Stimulated activated CD8-positive, alpha-beta memory T cell treated with anti-CD3 and anti-CD28 coated beads, Interleukin-4, amount 100 ng/mL, for 48 hours (primary cell): ENCODE results near the gene TARDBP.
"Not testable (repeated sequence)": the region's sequence is repeated elsewhere in the genome, so short reads cannot be mapped to it uniquely, and the experiment has no call there.

Experiments
- DNase-seq: peaks from one replicate; pipeline ENCODE4 v3.0.0-alpha.2; 2020

TARDBP gene

DNA sequence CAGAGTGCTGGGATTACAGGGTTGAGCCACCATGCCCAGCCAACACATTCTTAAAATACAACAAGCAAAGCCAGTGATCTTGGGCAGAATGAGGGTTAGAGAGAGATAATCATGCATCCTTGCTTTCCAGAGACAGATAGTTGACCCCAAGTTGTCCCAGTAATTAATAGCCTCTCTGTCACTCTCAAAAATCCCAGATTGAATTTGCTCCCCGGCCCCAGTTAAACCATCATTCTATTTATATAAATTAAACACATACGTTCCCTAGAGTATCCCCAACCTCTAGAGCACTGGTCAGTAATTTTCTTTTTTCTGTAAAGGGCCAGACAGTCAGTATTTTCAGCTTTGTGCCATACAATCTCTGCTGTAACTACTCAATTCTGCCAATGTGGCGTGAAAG lies 16.4 kb upstream of the TARDBP start:
- DNase-seq: no peak

DNA sequence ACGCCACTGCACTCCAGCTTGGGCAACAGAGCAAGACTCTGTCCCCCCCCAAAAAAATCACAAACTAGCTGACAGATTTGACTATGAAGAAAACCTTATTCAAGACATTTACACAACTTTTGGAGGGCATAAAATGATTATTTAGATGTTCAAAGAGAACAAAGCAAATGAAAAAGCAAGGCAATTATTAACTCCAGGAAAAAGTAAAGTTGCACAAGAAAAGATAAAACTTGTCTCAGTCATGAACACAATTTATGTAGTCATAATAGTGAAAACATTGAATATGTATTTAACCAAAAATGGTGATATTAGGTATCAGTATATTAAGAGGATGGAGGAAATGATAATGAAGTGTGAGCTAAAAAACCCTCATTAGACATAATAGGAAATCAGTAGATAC lies 11.9 kb upstream of the TARDBP start:
- no peak for DNase-seq

DNA sequence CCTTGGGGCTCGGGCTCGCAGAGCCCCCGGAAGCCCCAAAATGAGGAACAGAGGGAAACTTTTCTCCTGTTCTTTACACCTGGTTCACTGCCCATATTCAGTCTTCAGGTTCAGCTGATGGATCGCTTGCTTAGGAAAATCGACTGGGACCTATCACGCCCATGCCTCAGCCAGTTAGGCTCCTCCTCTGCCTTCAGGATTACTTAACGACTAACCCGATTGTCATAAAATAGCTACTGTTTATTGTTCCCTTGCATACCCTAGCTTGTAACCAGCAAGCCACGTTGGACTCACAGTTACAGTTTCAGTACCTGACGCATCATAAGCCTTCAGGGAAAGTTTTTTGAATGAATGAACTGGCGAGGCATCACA lies 692 bp downstream of the TARDBP start:
- no peak for DNase-seq

DNA sequence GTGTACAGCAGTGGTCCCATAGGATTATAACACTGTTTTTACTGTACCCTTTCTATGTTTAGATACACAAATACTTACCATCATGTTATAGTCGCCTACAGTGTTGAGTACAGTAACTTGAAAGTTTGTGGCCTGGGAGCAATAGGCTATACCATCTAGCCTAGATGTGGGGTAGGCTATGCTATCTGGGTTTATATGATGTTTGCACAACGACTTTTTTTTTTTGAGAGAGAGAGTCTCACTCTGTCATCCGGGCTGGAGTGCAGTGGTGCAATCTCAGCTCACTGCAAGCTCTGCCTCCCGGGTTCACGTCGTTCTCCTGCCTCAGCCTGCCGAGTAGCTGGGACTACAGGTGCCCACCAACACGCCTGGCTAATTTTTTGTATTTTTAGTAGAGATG lies 6.9 kb downstream of the TARDBP start:
- DNase-seq: not testable (repeated sequence)

DNA sequence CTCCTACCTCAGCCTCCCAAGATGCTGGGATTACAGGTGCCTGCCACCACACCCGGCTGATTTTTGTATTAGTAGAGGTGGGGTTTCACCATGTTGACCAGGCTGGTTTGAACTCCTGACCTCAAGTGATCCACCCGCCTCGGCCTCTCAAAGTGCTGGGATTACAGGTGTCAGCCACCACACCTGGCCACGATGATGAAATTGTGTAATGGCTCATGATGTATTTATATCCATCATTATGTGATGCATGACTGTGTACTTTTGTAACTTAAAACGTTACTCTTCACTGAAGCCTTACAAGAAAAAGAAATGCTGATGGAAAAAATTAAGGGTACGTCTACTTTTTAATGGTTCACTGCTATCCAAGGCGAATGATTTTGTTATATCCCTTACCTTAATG lies 7.5 kb downstream of the TARDBP start:
- DNase-seq: no peak

DNA sequence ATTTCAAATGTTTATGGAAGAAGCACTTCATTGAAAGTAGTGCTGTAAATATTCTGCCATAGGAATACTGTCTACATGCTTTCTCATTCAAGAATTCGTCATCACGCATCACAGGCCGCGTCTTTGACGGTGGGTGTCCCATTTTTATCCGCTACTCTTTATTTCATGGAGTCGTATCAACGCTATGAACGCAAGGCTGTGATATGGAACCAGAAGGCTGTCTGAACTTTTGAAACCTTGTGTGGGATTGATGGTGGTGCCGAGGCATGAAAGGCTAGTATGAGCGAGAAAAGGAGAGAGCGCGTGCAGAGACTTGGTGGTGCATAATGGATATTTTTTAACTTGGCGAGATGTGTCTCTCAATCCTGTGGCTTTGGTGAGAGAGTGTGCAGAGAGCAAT lies 10.7 kb downstream of the TARDBP start:
- DNase-seq: no peak

DNA sequence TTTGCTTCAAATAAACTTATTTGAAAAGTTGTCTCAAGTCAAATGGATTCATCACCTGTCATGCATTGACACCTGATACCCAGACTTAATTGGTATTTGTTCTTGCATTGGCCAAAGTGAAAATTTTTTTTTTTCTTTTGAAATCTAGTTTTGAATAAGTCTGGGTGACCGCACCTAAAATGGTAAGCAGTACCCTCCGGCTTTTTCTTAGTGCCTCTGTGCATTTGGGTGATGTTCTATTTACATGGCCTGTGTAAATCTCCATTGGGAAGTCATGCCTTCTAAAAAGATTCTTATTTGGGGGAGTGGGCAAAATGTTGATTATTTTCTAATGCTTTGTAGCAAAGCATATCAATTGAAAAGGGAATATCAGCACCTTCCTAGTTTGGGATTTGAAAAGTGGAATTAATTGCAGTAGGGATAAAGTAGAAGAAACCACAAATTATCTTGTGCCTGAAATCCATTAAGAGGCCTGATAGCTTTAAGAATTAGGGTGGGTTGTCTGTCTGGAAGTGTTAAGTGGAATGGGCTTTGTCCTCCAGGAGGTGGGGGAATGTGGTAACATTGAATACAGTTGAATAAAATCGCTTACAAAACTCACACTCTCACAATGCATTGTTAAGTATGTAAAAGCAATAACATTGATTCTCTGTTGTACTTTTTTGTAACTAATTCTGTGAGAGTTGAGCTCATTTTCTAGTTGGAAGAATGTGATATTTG lies 11.9 kb downstream of the TARDBP start:
- no peak for DNase-seq

DNA sequence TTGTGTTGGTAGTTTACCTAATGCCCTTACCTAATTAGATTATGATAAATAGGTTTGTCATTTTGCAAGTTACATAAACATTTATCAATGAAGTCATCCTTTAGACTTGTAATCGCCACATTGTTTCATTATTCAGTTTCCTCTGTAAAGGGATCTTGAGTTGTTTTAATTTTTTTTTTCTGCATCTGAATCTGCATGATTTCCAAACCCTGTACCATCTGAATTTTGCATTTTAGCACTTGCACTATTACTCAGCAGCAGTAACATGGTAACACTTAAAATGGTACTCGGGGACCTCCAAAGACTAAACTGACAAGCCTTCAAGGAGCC lies 12.4 kb downstream of the TARDBP start:
- no peak for DNase-seq

DNA sequence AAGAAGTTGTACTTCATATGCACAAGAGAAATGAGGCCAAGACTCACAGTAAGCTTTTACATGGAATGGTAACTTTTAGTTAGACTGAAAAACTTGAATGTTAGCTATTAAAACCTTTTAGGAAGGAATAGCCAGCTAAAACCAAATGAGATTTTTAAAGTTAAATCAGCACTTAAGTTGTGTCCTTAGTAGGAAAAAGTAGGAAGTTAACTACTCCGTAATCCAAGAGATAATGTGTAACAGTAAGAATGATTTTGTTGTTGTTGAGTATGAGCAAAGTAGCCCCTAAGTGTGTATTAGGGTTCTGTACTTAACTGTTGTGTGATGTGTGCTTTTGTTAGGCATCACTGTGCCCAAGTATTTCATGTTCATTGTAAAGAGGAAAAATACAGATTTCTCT lies 13.2 kb downstream of the TARDBP start:
- DNase-seq: no peak

DNA sequence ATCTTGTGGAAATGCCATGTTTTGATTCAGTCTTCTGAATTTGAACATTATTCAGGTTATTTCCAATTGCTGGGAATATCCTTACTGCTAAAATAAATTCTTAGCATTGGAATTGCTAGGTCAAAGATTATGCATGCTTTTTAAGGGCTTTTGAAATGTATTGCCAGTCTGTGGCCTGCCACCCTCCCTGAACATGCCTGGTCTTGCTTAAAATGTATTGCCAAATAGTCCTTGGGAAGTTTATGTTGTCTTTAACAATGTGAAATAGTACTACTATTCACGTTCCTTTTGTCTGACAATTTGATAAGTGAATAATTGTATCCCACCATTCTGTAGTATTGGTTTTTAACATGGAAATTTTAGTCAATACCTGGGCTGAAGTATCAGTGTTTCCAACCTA lies 13.6 kb downstream of the TARDBP start:
- no peak for DNase-seq

DNA sequence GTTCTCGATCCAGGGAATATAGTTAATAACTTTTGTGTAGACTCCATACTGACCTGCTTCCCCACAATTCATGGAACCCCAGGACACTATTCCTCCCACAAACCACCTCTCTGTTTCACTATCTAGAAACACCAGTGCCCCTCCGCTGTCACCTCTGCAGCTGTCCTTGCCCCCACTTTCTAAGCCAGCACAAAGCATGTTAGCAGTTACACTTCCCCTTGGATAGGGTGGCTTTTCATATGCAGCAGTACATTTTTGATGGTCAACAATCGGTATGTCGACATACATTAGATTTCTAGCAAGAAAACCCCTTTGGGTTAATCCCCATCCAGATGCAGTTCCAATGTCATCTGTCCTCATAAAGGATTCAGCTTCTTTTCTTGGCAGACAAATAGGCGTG lies 14.4 kb downstream of the TARDBP start:
- DNase-seq: no peak

DNA sequence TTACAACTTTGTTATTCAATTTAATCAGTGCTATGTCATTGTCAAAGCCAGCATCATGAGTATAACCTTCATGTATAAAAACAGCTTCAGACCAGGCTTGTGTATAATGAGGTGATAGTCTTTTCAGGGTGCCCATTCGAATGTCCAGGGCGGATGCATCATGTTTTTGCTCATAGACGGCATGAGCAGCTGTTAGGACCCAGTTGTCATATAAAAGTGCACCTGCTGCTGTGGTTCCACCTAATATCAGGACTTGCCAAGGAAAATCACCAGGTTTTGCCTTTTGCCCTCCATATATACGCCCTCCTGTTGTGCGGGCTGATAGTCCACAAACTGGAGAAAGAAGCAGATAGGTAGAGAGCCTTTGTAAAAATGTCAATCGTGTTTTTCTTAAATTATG lies 14.9 kb downstream of the TARDBP start:
- DNase-seq: no peak

DNA sequence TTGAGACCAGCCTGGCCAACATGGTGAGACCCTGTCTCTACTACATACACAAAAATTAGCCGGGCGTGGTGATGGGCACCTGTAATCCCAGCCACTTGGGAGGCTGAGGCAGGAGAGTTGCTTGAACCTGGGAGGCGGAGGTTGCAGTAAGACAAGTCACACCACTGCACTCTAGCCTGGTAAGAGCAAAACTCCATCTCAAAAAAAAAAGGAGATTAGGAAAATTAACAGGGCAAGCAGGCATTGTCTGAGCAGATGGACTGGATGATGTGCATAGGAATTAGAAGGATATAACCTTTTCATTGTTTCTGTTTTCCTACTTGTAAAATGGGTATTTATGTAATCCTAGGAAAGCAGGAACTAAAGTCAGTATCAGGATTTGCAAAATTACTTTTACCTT lies 15.6 kb downstream of the TARDBP start:
- DNase-seq: no peak

DNA sequence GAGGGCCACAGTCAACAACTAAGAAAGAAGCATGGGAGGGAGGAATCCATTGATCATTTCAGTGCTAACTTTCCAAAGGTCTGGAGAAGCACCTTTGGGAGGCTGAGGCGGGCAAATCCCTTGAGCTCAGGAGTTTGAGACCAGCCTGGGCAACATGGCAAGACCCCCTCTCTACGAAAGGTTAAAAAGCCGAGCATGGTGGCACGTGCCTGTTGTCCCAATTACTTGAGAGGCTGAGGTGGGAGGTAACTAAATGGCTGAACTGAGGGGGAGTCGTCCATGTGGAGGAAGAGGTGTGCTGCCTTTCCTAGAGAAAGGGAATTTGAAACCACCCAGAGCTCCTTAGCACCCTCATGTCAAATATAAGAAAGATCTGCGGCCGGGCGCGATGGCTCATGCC lies 18.4 kb downstream of the TARDBP start:
- DNase-seq: no peak

DNA sequence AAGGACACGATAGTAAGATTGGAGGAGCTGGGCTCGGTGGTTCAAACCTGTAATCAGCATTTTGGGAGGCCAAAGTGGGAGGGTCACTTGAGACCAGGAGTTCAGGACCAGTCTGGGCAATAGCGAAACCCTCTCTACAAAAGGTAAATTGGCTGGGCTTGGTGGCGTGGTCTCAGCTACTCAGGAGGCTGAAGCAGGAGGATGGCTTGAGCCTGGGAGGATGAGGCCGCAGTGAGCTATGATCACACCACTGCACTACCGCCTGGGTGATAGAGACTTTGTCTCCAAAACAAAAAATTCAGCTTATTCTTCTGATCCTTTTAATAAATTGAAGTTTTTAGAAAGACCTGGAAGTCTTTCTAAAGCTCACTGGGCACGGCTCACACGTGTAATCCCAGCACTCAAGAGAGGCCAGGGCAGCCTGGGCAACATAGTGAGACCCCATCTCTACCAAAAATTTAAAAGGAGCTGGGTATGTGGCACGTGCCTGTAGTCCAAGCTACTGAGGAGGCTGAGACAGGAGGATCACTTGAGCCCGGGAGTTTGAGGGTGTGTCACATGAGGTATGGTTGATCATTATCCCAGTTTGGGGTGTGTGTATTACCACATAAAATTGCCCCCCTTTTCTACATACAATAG lies 19.3 kb downstream of the TARDBP start:
- no peak for DNase-seq

DNA sequence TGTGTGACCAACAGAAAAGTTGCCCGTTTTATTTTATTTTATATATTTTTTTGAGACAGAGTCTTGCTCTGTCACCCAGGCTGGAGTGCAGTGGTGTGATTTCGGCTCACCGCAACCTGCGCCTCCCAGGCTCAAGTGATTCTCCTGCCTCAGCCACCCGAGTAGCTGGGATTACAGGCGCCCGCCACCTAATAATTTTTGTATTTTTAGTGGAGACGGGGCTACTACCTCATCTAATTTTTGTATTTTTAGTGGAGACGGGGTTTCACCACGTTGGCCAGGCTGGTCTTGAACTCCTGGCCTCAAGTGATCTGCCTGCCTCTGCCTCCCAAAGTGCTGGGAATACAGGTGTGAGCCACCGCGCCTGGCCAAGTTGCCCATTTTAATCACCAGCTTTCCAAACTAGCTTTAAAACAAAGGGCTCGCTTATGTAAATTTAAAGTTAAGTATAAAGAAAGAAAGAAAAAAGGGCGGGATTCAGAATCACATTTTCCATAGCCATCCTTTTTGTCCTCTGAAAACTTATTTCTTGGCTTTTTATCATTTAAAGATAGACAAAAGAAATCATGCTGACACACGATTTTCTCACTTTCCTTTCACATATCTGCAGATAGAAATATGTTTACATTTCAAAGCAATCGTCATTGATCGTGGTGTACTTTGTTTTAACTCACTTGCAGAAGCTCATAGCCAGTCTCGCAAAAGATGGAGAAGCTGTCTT lies 24.7 kb downstream of the TARDBP start:
- not testable (repeated sequence) for DNase-seq

DNA sequence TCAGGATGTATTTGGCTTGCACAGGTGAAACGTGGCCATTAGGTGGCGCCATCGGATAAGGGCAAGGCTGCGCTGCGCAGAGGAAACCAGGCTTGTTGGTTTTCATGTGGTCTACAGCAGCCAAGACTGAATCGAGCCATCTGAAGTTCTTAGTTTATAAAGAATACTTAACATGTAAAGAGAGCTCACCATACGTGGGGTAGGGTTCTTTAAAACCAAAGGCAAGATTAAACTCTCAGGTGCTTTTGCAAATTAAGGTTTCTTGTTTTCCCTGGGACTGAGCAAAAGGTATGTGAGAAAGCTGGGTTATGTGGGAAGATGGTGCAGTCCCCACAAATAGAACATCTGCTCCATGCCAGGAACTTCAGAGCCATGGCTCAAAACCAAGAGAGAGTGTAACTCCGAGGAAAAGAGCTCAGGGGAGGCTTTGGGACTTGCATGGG lies 25.3 kb downstream of the TARDBP start:
- DNase-seq: peak; percentile 95

DNA sequence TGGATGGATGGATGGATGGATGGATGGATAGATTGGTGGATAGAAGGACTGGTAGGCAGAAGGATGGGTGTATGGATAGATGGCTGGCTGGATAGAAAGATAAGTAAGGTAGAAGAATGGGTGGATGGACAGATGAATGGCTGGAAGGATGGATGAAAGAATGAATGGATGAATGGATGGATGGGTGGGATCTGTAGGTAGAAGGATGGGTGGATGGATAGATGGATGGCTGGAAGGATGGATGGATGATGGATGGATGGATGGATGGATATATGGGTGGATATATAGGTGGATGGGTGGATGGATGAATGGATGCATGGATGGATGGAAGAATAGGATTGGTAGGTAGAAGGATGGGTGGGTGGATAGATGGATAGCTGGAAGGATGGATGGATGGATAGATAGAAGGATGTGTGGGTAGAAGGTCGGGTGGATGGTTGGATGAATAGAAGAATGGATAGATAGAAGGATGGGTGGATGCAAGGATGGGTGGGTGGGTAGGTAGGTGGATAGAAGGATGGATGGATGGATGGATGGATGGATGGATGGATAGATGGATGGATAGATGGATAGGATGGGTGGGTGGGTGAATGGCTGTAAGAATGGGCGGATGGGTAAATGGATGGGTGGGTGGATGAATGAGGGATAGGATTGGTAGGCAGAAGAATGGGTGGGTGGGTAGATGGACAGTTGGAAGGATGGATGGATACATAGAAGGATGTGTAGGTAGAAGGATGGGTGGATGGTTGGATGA lies 27.1 kb downstream of the TARDBP start:
- DNase-seq: no peak

DNA sequence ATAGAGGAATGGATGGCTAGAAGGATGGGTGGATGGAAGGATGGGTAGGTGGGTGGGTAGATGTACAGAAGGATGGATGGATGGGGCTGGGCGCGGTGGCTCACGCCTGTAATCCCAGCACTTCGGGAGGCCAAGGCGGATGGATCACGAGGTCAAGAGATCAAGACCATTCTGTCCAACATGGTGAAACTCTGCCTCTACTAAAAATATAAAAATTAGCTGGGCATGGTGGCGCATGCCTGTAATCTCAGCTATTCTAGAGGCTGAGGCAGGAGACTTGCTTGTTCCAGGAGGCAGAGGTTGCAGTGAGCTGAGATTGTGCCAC lies 27.6 kb downstream of the TARDBP start:
- DNase-seq: not testable (repeated sequence)

DNA sequence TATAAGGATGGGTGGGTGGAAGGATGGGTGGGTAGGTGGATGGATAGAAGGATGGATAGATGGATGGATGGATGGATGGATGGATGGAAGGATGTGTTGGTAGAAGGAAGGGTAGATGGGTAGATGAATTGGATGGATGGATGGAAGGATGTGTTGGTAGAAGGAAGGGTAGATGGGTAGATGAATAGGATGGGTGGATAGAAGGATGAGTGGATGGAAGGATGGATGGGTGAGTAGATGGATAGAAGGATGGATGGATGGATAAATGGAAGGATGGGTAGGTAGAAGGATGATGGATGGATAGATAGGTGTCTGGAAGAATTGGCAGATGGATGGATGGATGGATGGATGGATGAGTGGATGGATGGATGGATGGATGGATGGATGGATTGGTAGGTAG lies 28.6 kb downstream of the TARDBP start:
- DNase-seq: no peak

DNA sequence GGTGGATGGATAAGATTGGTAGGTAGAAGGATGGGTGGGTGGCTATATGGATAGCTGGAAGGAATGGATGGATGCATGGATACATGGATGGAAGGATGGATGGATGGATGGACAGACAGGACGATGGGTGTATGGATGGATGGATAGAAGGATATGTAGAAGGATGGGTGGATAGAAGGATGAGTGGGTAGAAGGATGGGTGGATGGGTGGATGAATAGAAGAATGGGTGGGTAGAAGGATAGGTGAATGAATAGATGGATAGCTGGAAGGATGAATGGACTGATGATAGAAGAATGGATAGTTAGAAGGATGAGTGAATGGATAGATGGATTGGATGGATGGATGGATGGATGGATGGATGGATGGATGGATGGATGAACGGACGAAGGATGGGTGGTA lies 29.6 kb downstream of the TARDBP start:
- no peak for DNase-seq

DNA sequence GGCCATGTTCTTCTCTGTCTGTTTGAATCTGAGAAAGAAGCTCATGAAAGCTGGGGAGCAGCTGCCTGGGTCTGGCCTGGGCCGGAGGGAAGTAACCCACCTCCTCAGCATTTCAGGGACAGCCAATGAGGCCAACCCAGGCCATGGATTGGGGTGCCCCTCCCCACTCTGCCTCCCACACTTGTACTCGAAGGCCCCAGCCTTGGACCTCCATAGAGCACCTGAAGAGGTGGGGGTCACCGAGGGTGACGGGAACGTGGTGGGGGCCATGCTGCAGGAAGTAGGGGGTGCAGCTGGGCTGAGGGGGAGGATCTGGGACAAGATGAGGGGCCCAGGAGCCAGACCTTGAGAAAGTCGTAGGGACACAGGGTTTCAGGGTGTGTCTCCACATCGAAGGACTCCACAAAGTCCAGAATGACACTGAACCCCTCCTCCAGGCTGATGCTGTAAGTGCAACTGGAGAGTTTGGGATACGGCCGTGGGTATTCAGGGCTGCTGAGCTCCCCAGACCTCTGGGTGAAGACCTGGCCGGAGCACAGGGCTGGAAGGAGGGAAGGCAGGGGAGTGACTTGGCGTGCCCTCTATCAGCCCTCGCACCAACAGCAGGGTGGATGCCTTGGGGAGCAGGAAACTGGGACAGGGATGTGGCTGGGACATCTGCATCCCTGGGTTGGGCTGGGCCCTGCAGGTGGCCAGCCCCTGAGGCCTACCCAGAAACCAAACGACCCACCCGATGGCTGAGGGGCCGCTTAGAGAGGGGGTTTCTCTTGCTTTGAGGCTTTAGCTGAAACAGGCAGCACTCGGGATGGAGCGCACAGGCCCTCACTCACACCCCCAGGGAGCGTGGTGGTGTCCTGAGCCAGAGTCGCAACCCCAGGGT lies 30.8 kb downstream of the TARDBP start:
- no peak for DNase-seq
